Skeletal muscle tissue (tissue), 4 donors: Measurements from ENCODE around the gene SIPA1L3. TPM values are rescaled to one million over a fixed set of nuclear protein-coding genes. Genes with fewer than 3 reads are reported as not detected.
"Not testable (repeated sequence)": the region's sequence is repeated elsewhere in the genome, so short reads cannot be mapped to it uniquely, and the experiment has no call there.

Experiments
- H3K27ac ChIP-seq: one replicate; pipeline ENCODE4 v1.7.0; 2013; ENCODE audit warnings: mild to moderate bottlenecking, low read depth, low read length, inconsistent platforms
- H3K27me3 ChIP-seq, 3 donors: one replicate each; pipeline ENCODE4 v1.7.0; 2013; ENCODE audit warnings: low read length in 3 of 3; ENCODE audit not compliant: control insufficient read depth in 3 of 3, insufficient read depth in 3 of 3
- H3K36me3 ChIP-seq, 3 donors: one replicate each; pipeline ENCODE4 v1.7.0; 2013; ENCODE audit warnings: low read length in 3 of 3; ENCODE audit not compliant: control insufficient read depth in 3 of 3, insufficient read depth in 3 of 3
- H3K4me1 ChIP-seq, 3 donors: one replicate each; pipeline ENCODE4 v1.7.0; 2013; ENCODE audit warnings: low read length in 3 of 3, mild to moderate bottlenecking in 3 of 3; ENCODE audit not compliant: control insufficient read depth in 3 of 3, insufficient read depth in 3 of 3
- H3K4me3 ChIP-seq, 3 donors: one replicate each; pipeline ENCODE4 v1.7.0; 2013; ENCODE audit warnings: low read length in 3 of 3
- H3K9ac ChIP-seq, 3 donors: one replicate each; pipeline ENCODE4 v1.7.0; 2013; ENCODE audit warnings: low read length in 3 of 3, mild to moderate bottlenecking in 3 of 3, moderate library complexity in 2 of 3, low read depth in 1 of 3
- H3K9me3 ChIP-seq, 3 donors: one replicate each; pipeline ENCODE4 v1.7.0; 2013; ENCODE audit warnings: low read length in 3 of 3; ENCODE audit not compliant: control insufficient read depth in 3 of 3
- total RNA-seq: library from RNA; depleted of rRNA; stranded (reverse); fragments of >200 nt; gene quantifications from one replicate; pipeline ENCODE4 v1.2.3, GENCODE V29; 2014
- donor health status: Osteomylitis.

SIPA1L3 gene
- total RNA-seq, 1 donor from 2014 or later = 3.7 TPM

GRCh38 chr19:37907735-37908455 lies 887 bp downstream of the SIPA1L3 start:
- Histone ChIP-seq H3K27ac (no peak overlapping the region), H3K9me3 (no peaks in the 10 kb centered on the region), H3K9ac (peak overlapping the region; percentile 60 to 91 (median 80)), H3K4me3 (peak overlapping the region; percentile 73 to 92 (median 91)), H3K27me3 (no peaks in the 10 kb centered on the region), H3K36me3 (no peaks in the 10 kb centered on the region), H3K4me1 (peaks cover 8 to 20% (median 11%) of the 10 kb centered on the region in 3 donors)

GRCh38 chr19:37909661-37910199 lies 2.7 kb downstream of the SIPA1L3 start:
- H3K4me3 ChIP-seq = no peak overlapping the region
- H3K9ac ChIP-seq = no peak overlapping the region
- peaks cover 8 to 20% (median 11%) of the 10 kb centered on the region in 3 donors for H3K4me1 ChIP-seq
- H3K27me3 ChIP-seq = no peaks in the 10 kb centered on the region
- H3K36me3 ChIP-seq = no peaks in the 10 kb centered on the region
- H3K27ac ChIP-seq = no peak overlapping the region
- H3K9me3 ChIP-seq = no peaks in the 10 kb centered on the region

- peaks cover 0 to 4% (median 2%) of the 10 kb centered on the region in 3 donors for H3K36me3 ChIP-seq
- no peak overlapping the region for H3K4me3 ChIP-seq
- H3K4me1 ChIP-seq = no peaks in the 10 kb centered on the region
- H3K27me3 ChIP-seq = no peaks in the 10 kb centered on the region
- H3K9me3 ChIP-seq = no peaks in the 10 kb centered on the region
- no peak overlapping the region for H3K9ac ChIP-seq
- H3K27ac ChIP-seq = no peak overlapping the region
Observed at GRCh38 chr19:37914908-37915307, 7.9 kb downstream of the SIPA1L3 start.

- Histone ChIP-seq H3K4me1 (no peaks in the 10 kb centered on the region), H3K36me3 (peaks cover 0 to 7% (median 2%) of the 10 kb centered on the region in 3 donors), H3K9ac (no peak overlapping the region), H3K27me3 (no peaks in the 10 kb centered on the region), H3K27ac (no peak overlapping the region), H3K9me3 (no peaks in the 10 kb centered on the region), H3K4me3 (no peak overlapping the region)
Observed at GRCh38 chr19:37920591-37921450, 13.8 kb downstream of the SIPA1L3 start.

- not testable (repeated sequence) for H3K27me3 ChIP-seq, H3K4me3 ChIP-seq, H3K36me3 ChIP-seq, H3K27ac ChIP-seq, H3K9ac ChIP-seq, H3K9me3 ChIP-seq
- H3K4me1 ChIP-seq = peaks cover 0 to 10% (median 0%) of the 10 kb centered on the region in 3 donors
Observed at GRCh38 chr19:37924573-37924972, 17.6 kb downstream of the SIPA1L3 start.

GRCh38 chr19:37925212-37925611 lies 18.2 kb downstream of the SIPA1L3 start:
- Histone ChIP-seq H3K9ac (no peak overlapping the region), H3K36me3 (peaks cover 0 to 4% (median 0%) of the 10 kb centered on the region in 3 donors), H3K4me1 (peaks cover 0 to 10% (median 0%) of the 10 kb centered on the region in 3 donors), H3K27me3 (no peaks in the 10 kb centered on the region), H3K27ac (no peak overlapping the region), H3K9me3 (no peaks in the 10 kb centered on the region), H3K4me3 (no peak overlapping the region)

- Histone ChIP-seq H3K27me3 (no peaks in the 10 kb centered on the region), H3K4me3 (no peak overlapping the region), H3K9me3 (no peaks in the 10 kb centered on the region), H3K4me1 (peaks cover 0 to 10% (median under 1%) of the 10 kb centered on the region in 3 donors), H3K9ac (no peak overlapping the region), H3K36me3 (peaks cover 0 to under 1% (median 0%) of the 10 kb centered on the region in 3 donors), H3K27ac (no peak overlapping the region)
Observed at GRCh38 chr19:37926255-37926654, 19.2 kb downstream of the SIPA1L3 start.

GRCh38 chr19:37926711-37927110 lies 19.7 kb downstream of the SIPA1L3 start:
- Histone ChIP-seq H3K36me3 (no peaks in the 10 kb centered on the region), H3K4me3 (no peak overlapping the region), H3K9ac (no peak overlapping the region), H3K4me1 (peaks cover 1 to 11% (median 5%) of the 10 kb centered on the region in 3 donors), H3K9me3 (no peaks in the 10 kb centered on the region), H3K27me3 (no peaks in the 10 kb centered on the region), H3K27ac (no peak overlapping the region)

- no peaks in the 10 kb centered on the region for H3K36me3 ChIP-seq
- no peak overlapping the region for H3K4me3 ChIP-seq
- peaks cover 17 to 31% (median 24%) of the 10 kb centered on the region in 3 donors for H3K4me1 ChIP-seq
- no peak overlapping the region for H3K27ac ChIP-seq
- no peaks in the 10 kb centered on the region for H3K27me3 ChIP-seq
- H3K9me3 ChIP-seq = no peaks in the 10 kb centered on the region
- H3K9ac ChIP-seq = no peak overlapping the region
Observed at GRCh38 chr19:37928527-37929286, 21.7 kb downstream of the SIPA1L3 start.
